Germinal center (tissue), 1 donor: Measurements from ENCODE around the gene IGSF23.
"Not testable (repeated sequence)": the region's sequence is repeated elsewhere in the genome, so short reads cannot be mapped to it uniquely, and the experiment has no call there.

ENCODE experiments used
- DNase-seq: peaks from one replicate; pipeline ENCODE4 v3.0.0; 2012; ENCODE audit warnings: mixed read lengths, low spot score

IGSF23 gene

DNA sequence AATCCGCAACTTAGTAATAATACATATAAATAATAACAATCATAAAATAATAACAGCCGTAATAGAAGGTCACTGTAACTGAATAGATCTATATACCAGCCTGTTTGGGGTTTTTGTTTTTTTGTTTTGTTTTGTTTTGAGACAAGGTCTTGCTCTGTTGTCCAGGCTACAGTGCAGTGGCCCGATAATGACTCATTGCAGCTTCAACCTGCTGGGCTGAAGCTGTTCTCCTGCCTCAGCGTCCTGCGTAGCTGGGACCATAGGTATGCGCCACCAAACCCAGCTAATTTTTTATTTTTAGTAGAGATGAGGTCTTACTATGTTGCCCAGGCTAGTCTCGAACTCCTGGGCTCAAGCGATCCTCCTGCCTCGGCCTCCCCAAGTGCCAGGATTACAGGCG is 950 bp downstream of the IGSF23 start:
- DNase-seq, result no peak

DNA sequence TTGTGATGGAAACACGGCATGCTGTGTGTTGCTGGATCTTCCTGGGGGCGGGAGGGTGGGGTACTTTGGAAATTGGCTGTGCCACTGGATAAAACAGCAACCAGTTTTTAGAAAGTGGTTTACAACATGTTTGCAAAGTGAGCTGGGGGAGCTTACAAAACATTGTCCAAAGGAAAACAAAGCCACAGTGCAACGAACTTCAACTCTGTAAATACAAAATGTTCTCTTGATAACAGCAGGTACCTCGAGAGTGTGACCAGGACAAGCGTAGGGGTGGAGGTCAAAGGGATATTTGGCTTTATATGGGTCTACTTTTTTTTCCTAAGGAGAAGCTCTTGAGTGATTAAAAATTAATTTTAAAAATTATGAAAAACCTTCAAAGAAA is 2.5 kb downstream of the IGSF23 start:
- DNase-seq, result no peak

DNA sequence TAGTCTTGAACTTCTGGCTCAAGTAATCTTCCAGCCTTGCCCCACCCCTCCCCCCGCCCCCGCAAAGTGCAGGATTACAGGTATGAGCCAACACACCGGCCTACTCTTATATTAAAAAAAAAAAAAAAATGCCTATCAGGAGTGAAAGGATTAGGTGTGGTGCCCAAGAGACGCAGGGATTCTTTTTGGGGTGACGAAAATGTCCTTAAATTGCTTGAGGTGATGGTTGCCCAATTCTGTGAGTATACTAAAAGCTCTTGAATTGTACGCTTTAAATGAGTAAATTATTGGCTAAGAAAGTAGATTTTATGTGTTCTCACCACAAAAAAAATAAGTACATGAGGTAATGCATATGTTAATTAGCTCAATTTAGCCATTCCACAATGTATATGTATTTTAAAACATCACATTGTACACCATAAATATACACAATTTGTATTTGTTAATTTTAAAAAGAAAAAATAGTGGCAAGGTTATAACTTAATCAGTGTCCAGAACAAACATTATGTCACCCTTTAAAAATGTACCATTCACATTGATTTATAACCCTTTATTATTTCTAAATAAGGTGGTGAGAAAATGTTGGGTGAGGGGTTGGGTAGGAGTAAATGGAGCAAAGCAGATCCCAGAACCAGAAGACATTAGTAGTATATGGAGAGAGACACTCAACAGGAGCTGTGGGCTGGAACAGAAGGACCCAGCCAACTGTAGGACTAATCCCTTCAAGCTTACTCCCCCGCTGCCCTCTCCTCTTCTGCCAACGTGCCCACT is 3.9 kb downstream of the IGSF23 start:
- no peak for DNase-seq

DNA sequence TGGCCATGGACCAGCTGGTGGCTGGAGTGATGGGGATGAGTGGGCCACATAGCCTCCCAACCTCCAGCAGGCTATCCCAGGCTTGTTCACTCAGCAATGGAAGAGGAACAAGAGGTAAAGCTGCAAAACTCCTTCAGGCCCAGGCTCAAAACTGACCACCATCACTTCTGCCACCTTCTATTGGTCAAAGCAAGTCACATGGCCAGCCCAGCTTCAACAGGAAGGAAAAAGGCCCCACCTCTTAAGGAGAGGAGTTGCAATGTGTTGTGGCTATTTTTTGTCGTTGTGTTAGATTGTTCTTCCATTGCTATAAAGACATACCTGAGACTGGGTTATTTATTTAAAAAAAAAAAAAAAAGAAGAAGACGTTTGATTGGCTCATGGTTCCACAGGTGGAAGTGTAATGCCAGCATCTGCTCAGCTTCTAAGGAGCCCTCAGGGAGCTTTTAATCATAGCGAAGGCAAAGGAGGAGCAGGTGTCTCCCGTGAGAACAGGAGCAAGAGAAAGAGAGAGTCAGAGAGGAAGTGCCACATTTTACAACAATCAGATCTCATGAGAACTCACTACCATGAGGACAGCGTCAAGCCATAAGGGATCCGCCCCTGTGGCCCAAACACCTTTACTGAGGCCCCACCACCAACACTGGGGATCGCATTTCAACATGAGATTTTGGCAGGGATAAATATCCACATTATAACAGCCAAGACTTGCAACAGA is 5.4 kb downstream of the IGSF23 start:
- no peak for DNase-seq

DNA sequence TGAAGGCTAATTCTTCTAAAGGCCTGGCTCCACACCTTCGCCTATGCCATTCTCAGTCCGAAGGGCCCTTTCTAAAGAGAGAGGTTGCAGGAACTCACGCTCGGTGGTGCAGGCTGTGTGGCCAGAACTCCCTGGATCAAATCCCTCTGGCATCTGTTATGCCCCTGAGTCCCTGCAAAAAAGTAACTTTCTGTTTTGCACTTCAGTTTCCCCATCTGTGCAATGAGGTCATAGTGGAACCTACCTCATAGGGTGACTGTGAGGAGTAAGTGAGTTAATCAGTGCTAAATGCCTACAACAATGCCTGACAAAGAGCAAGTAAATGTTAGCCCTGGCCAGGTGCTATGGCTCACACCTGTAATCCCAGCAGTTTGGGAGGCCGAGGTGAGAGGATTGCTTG is 7.3 kb downstream of the IGSF23 start:
- DNase-seq, result no peak

DNA sequence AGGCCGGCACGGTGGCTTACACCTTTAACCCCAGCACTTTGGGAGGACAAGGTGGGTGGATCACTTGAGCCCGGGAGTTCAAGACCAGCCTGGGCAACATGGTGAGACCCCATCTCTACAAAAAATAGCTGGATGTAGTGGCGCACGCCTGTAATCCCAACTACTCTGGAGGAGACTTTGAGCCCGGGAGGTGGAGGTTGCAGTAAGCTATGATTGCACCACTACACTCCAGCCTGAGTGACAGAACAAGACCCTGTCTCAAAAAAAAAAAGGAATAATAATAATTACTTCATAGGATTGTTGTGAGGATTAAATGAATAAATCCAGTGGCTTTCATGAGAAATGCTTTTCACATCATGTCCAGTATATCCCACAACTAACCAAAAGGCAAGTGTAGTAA is 8.0 kb downstream of the IGSF23 start:
- DNase-seq, result no peak

DNA sequence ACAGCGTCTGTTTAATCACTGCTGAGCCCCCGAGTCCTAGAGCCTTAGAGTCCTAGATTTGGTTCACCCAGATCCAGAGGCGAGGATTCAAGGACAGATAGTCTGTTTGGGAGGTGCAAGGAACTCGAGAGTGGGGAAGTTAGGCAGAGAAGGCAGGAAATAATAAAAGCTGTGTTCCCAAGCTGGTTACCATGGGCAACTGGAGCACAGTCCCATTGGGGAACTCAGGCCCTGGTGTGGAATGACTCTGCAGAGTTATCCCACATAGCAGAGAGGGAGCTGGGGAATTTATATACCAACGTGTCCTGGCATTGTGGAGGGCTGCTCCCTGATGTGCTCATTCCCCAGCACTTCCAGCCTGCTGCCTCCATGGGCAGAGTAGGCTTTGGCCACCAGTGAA is 9.7 kb downstream of the IGSF23 start:
- DNase-seq, result no peak

DNA sequence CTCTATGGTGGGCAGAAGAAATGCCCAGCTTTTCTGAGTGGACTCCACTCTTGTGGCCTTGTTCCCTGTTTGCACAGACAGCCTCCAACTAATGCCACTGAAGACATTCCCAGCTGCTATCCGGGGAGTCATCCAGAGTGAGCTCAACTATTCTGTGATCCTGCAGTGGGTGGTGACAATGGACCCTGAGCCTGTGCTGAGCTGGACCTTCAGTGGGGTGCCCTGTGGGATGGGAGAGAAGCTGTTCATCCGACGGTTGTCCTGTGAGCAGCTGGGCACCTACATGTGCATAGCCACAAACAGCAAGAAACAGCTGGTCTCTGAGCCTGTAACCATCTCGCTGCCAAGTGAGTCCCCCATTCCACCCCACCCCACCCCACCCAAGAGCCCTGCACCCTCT is 10.3 kb downstream of the IGSF23 start:
- DNase-seq, result no peak

DNA sequence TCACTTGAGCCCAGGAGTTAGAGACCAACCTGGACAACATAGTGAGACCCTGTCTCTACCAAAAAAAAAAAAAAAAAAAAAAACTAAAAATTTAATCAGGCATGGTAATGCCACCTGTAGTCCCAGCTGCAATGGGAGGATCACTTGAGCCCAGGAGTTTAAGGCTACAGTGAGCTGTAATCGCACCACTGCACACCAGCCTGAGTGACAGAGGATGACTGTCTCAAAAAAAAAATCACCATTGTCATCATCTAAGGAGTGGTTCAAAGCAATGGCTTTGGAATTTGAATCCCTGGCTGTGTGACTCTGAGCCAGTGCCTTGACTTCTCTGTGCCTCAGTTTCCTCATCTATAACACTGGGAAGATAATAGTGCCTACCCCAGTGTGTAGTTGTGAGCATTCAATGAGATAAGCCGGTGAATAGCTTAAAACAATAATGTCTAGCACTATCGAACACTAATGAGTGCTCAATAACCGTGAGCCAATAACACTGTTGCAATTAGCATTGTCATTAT is 11.5 kb downstream of the IGSF23 start:
- DNase-seq, result no peak

DNA sequence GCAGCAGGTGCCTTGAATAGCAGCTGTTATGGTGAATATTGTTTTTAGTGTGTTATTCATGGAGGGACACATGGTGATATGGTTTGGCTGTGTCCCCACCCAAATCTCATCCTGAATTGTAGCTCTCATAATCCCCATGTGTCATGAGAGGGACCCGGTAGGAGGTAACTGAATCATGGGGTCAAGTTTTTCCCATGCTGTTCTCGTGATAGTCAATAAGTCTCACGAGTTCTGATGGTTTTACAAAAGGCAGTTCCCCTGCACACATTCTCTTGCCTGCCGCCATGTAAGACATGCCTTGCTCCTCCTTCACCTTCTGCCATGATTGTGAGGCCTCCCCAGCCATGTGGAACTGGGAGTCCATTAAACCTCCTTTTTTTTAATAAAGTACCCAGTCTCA is 12.3 kb downstream of the IGSF23 start:
- DNase-seq, result not testable (repeated sequence)

DNA sequence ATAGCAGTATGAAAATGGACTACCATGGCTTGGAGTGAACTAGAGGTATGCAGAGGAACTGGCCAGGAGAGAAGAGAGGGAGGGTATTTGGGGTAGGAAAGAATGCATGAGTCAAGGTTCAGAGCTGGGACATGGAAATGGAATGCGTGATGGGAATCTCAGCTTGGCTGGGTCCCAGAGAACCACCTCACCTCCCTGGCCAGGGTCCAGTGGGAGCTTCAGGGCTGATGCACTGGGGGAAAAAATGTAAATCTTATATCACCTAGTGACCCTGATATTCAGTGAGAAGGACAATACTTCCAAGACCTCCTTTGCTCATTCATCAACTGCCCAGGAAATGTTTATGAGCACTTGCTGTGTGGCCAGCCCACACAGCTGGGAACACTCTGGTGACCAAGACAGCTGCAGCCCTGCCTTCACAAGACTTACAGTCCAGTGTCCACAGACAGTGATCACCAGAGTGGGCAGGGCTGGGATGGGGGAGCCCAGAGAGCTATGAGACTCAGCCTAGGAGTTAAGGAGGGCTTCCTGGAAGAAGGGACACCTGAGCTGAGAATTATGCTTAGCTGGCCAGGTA is 12.8 kb downstream of the IGSF23 start:
- DNase-seq, result no peak

DNA sequence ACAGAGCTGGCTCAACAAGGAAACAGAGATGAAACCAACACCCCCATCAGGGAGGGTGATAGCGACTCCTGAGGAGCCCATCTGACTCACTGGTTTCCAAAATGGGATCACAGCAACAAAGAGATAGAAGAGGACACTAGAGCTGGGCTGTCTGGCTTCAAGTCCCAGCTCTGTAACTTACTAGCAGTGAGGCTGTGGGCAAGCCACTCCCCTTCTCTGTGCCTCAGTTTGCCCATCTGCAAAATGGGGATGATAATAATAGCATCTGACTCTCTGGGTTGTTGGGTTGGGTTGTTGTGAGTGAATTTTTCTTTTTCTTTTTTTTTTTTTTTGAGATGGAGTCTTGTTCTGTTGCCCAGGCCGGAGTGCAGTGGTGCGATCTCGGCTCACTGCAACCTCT is 14.3 kb downstream of the IGSF23 start:
- DNase-seq, result no peak

DNA sequence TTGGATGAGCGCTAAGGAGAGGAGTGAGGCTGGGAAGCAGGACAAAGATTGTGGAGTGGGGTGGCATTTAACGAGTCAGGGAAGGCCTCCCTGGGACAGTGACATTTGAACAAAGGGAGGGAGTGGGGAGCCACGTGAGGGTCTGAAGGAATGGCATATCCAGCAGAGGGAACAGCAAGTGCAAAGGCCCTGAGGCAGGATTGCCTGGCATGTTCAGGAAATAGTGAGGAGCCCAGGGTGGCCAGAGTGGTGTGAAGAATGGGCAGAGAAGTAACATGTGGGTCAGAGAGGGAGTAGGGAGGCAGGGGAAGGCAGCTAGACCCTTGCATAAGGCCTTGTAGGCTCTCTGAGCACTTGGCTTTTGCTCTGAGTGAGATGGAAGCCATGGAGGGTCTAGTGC is 15.4 kb downstream of the IGSF23 start:
- DNase-seq, result no peak

DNA sequence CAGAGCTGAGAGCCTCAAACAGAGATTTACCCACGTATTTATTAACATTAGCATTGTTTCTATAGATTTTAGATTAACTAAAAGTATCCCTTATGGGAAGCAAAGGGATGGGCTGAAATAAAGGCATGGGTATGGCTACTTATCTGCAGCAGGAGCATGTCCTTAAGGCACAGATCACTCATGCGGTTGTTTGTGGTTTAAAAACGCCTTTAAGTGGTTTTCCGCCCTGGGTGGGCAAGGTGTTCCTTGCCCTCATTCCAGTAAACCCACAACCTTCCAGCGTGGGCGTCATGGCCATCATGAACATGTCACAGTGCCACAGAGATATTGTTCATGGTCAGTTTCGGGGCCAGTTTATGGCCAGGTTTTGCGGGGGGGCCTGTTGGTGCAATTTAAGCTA is 18.2 kb downstream of the IGSF23 start:
- not testable (repeated sequence) for DNase-seq

DNA sequence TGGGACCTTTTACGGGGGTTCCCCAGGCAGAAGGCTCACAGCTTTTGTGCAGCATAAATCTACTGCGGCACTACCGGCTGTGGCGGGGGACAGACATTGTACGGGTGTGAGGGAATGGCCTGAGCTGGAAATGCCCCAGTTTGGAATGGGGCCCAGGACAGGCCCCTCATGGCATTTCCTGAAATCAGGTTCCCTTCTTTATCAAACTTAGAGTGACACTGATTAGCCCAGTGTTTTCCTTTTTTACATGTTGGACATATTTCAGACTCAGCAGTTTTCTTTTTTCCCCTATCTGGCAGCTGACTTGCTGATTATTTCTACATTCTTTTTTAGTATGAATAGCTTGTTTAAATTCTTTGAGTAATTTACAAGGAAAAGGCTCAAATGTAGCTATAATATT is 20.7 kb downstream of the IGSF23 start:
- not testable (repeated sequence) for DNase-seq

DNA sequence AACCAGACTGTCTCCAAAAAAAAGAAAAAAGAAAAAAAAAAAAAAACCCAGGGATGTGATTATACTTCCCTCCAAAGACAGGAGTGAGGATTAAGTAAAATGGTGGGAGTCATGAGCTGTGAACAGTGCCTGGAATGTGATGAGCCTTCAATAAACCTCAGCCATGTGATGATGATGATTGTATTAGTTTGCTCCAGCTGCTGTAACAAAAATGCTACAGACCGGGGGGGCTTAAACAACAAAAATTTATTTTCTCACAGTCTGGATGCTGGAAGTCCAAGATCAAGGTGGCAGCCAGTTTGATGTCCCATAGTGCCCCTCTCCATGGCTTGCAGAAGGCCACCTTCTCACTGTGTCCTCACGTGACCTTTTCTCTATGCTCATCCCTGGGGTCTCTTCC is 21.4 kb downstream of the IGSF23 start:
- DNase-seq, result no peak

DNA sequence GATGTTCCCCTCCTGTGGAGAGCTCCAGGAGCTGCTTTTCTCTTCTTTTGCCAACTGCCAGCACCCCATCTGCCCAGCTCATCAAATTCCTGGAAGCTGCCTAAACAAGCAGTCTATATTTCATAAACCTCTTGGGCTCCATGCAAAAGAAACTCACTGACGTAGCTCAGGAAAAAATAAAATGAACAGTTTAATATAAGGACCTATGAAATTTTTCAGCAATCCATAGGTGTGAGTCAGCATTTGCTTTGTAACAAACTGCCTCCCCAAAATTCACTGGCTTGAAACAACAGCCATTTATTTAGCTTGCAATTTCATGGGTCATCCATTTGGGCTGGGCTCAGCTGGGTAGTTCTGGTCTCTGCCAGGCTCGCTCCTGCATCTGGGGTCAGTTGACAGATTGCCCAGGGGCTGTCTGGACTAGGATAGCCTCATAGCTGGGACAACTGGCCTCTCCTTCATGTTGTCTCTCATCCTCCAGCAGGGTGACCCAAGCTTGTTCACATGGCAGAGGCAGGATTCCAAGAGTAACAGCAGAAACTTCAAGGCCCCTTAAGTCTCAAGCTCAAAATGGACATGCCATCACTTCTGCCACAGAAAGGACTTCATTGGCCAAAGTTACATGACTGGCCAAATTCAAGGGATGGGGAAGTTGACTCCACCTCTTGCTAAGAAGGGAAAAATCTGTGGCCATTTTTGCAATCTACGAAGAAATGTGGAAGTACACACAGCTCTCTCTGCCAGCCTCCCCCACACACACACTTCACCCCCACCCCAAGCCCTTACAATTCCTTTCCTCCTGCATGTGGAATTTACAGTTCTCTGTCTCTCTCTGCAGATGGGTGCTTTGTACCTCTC is 22.4 kb downstream of the IGSF23 start:
- no peak for DNase-seq

DNA sequence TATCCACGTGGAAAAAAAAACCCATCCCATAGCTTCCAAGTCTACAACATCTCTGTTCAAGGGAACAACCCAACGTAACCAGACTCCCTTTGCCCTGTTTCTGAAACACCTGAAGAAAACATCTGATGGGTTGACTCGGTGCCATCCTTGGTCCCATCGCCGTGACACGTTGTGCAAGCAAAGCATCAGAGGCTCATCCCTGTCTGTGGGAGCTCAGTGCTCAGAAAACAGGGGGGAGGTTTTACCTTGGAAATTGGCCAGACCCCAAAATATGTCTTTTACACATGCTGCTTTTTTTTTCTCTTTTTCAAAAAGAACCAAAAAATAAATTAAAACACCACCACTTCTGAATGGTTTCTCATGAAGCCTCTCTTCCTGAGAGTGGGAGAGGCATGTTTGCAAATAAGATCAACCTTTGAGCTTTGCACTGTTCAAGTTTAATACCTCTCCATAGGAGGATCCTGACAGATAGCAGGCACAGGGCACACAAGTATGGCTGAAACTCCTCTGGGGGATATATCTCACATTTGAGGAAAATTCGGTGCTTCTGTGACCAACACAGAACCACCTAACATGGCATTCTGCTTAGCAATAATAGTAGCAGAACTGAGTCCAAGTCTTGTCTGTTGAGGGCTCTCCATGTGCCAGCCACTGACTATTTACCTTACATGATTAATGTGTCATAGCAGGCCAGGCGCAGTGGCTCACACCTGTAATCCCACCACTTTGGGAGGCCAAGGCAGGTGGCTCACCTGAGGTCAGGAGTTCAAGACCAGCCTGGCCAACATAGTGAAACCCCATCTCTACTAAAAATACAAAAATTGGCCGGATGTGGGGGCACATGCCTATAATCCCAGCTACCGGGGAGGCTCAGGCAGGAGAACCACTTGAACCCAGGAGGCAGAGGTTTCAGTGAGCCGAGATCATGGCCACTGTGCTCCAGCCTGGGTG is 23.4 kb downstream of the IGSF23 start:
- no peak for DNase-seq

DNA sequence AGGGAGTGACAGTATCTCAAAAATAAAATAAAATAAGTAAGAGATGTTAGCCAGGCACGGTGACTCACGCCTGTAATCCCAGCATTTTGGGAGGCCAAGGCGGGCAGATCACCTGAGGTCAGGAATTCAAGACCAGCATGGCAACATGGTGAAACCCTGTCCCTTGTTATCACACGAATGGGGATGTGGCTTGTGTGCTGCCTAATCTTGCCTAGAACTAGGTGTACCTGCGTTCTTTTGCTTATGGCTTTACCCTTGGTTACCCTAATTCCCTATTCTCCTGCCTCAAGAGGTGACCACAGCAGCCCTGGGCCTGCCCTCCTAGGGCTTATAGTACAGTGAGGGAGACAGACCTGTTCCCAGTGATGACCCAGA is 24.0 kb downstream of the IGSF23 start:
- no peak for DNase-seq

DNA sequence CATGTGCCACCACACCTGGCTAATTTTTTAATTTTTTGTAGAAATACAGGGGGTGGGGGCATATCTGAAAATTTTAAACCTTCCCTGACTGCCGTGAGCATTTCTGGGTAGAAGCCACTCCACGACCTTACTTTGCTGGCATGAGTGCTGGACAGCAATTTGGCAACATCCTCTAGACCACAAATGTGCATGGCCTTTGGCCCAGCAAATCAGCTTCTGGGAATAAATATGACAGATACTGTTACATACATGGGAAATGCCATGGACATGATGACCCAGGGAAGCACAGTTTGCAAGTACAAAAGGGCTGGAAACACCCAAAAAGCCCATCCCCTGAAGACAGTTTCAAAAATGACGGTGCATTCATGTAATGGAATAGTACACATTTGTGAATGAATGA is 27.2 kb downstream of the IGSF23 start:
- DNase-seq, result no peak
